ENCODE data around the gene AKT2. TPM values are rescaled to one million over a fixed set of nuclear protein-coding genes. Genes with fewer than 3 reads are reported as not detected.

The AKT2 gene
- total and polyA plus RNA-seq, 5 experiments from 2014 or later, result 21.5 to 210 (median 26.9) TPM

DNA sequence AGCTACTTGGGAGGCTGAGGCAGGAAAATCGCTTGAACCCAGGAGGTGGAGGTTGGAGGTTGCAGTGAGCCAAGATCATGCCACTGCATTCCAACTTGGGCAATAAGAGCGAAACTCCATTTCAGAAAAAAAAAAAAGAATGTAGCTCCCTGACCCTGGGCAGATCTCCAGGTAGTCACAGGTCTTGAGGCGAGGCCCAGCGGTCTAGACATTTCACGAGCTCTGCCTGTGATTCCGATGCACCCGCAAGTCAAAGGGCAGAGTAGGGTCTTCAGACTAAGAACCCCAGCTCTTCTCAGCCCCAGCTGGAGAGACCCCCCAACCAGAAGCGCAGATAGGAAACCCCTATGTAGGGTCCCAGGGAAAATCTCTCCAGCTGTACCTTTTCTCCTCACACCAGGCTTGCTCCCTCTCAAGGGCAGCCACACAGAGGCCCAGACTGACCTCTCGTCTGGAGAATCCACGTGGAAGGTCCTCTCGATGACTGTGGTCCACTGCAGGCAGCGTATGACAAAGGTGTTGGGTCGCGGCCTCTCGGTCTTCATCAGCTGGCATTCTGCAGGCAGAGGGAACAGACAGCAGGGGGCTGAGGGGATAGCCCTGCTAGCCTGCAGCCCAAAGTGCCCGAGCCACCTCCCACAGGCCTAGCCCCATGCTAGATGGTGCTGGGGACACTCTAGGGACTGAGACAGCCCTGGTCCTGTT is 30.3 kb downstream of the AKT2 start:
- Mint-ChIP-seq H3K27me3 (no peaks in the 10 kb centered on the region), H3K36me3 (peaks cover 0 to 75% (median 16%) of the 10 kb centered on the region in 3 donors), H3K27ac (peak overlapping the region in 1 of 10 donors; percentile 68), H3K9me3 (no peaks in the 10 kb centered on the region), H3K4me3 (no peak overlapping the region), H3K4me1 (peaks cover 27 to 59% (median 42%) of the 10 kb centered on the region in 4 donors)
- DNase-seq (no peak), ATAC-seq (no peak)
- POLR2A ChIA-PET, result interaction anchor here (0.7 kb wide), 1 partner anchor 180 kb away, joined by 3 read pairs; no protein-coding TSS in a partner anchor

DNA sequence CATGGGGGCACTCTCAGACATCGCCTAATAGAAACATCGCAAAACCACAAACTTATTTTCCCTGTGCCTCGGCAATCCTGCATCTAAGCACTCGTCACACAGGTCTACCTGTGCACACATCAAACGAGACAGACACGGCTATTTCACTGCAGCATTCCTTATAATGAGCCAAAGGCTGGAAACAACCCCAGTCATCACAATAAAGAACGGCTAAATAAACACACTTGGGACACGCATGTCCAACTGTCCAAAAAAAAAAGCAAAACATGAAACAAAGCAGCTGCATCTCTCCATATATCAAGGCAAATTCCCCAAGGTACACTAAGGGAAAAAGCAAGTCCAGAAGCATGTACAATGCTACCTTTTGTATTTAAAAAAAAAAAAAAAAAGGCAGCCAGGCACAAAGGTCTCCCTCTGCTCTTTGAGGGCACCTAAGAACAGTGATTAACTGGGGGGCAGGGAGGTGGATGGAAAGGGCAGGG is 31.5 kb downstream of the AKT2 start:
- POLR2A ChIA-PET, result interaction anchor here (0.6 kb wide), 1 partner anchor 38 kb away, joined by 3 read pairs; no protein-coding TSS in a partner anchor
- peaks cover 25 to 56% (median 41%) of the 10 kb centered on the region in 4 donors for H3K4me1 Mint-ChIP-seq
- H3K27ac Mint-ChIP-seq, result peak overlapping the region in 2 of 10 donors; percentile 58 to 60
- H3K9me3 Mint-ChIP-seq, result no peaks in the 10 kb centered on the region
- no peak overlapping the region for H3K4me3 Mint-ChIP-seq
- DNase-seq, result no peak
- H3K27me3 Mint-ChIP-seq, result no peaks in the 10 kb centered on the region
- H3K36me3 Mint-ChIP-seq, result peaks cover 0 to 71% (median 19%) of the 10 kb centered on the region in 3 donors
- no peak for ATAC-seq

DNA sequence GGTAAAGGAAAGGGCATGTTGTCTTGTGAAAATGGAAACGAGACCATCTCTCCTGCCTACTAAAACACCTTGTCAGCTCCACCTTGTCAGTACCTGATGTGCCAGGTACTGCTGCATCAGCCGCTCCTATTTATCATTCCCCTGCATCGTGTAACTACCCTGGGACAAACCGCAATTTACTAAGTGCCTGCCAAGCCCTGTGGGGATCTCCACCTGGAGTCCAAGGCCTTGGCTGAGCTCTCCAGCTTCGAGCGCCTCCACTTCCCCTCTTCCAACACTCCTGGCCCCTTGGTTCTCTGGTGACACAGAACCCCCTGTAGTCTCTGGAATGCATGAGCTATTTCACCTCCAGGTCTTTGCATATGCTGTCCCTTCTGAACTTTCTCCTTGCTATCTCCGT is 32.8 kb downstream of the AKT2 start:
- peaks cover 0 to 73% (median 18%) of the 10 kb centered on the region in 3 donors for H3K36me3 Mint-ChIP-seq
- POLR2A ChIA-PET, result no interaction called here
- no peak overlapping the region for H3K4me3 Mint-ChIP-seq
- H3K4me1 Mint-ChIP-seq, result peaks cover 26 to 64% (median 43%) of the 10 kb centered on the region in 4 donors
- H3K27ac Mint-ChIP-seq, result peak overlapping the region in 3 of 10 donors; percentile 8 to 73 (median 50)
- no peaks in the 10 kb centered on the region for H3K9me3 Mint-ChIP-seq
- H3K27me3 Mint-ChIP-seq, result no peaks in the 10 kb centered on the region
- ATAC-seq, result no peak
- no peak for DNase-seq

DNA sequence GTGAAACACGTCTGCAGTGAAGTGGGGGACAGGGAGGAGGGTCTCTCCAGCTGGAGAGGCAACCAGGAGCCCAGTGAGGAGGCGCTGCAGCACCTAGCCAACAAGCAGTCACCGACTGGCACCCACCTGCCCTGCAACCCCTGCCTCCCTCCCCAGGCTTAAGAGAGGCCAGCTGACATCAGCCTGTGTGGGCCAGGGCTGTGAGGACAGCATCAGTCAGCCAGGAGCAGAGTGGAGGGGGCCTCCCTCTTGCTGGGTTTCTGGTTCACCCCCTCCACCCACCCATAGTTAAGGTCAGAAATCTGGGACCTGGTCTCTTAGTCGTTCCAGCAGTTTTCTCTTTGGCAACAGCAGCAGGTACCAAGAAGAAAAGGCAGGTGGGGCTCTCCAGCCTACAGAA is 33.2 kb downstream of the AKT2 start:
- no peak for ATAC-seq

DNA sequence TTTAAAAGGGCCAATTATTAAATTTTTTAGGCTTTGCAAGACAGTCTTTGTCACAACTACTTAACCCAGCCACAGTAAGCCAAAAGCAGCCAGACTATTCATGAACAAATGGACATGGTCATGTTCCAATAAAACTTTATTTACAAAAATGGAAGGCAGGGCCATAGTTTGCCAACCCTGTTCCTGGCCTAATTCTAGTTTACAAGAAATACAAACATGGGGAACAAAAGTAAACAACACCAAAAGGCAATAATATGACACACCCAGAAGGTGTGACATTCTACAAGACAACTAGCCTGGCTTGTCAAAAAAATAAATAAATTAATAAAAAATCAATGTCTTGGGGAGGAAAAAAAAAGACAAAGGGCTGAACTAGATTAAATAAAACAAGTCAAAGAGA is 33.9 kb downstream of the AKT2 start:
- POLR2A ChIA-PET, result no interaction called here
- peaks cover 0 to 72% (median 18%) of the 10 kb centered on the region in 3 donors for H3K36me3 Mint-ChIP-seq
- no peaks in the 10 kb centered on the region for H3K9me3 Mint-ChIP-seq
- H3K4me1 Mint-ChIP-seq, result peaks cover 26 to 61% (median 43%) of the 10 kb centered on the region in 4 donors
- no peaks in the 10 kb centered on the region for H3K27me3 Mint-ChIP-seq
- ATAC-seq, result no peak
- H3K4me3 Mint-ChIP-seq, result no peak overlapping the region
- no peak for DNase-seq
- no peak overlapping the region for H3K27ac Mint-ChIP-seq

More for the DNA sequence above, 33.2 kb downstream of the AKT2 start:
- H3K4me3 Mint-ChIP-seq, result no peak overlapping the region
- no peaks in the 10 kb centered on the region for H3K27me3 Mint-ChIP-seq
- DNase-seq, result no peak
- POLR2A ChIA-PET, result no interaction called here
- no peaks in the 10 kb centered on the region for H3K9me3 Mint-ChIP-seq
- peaks cover 0 to 75% (median 18%) of the 10 kb centered on the region in 3 donors for H3K36me3 Mint-ChIP-seq
- peaks cover 26 to 62% (median 43%) of the 10 kb centered on the region in 4 donors for H3K4me1 Mint-ChIP-seq
- peak overlapping the region in 2 of 10 donors; percentile 8 to 73 for H3K27ac Mint-ChIP-seq

DNA sequence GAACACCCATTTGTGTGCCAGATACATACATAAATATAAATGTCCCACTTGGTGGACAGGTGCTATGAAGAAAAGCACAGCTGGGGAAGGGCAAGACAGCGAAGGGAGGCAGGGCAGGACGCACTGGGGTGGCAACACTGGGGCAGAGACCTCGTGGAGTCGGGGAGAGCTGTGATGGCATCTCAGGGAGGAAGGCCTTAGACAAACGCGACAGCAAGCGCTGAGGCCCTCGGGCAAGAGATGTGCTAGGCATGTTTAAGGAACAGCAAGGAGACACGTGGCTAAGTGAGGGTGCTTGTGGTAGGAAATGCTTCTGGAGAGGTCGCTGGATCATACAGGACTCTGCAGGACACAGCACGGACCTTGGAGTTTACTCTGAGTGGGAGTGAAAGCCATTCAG is 35.4 kb downstream of the AKT2 start:
- Mint-ChIP-seq H3K36me3 (peaks cover 0 to 68% (median 12%) of the 10 kb centered on the region in 3 donors), H3K27ac (peak overlapping the region in 5 of 10 donors; percentile 9 to 82 (median 25)), H3K9me3 (no peaks in the 10 kb centered on the region), H3K4me1 (peaks cover 23 to 64% (median 38%) of the 10 kb centered on the region in 4 donors), H3K4me3 (peak overlapping the region in 1 of 10 donors; percentile 6), H3K27me3 (no peaks in the 10 kb centered on the region)
- DNase-seq (no peak), ATAC-seq (no peak)
- POLR2A ChIA-PET, result no interaction called here

DNA sequence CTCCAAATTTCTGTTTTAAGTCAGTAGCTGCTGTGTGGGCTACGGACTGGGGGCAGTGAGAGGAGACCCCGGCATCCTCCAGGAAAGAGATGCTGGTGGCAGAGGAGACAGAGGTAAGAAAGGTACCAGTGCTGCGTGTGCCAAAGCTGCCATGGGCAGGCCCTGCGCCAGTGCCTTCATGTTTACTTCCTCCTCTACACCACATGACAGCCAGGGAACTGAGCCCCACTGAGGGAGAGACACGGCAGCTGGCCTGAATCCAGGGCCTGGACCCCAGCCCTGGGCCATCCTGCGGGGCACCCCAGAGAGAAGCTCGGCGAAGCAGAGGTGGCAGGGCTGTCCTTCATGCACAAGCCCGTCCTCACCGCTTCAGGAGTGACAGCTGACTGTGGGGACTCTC is 35.9 kb downstream of the AKT2 start:
- POLR2A ChIA-PET, result no interaction called here
- H3K27me3 Mint-ChIP-seq, result no peaks in the 10 kb centered on the region
- ATAC-seq, result peak; percentile 35
- peak overlapping the region in 6 of 10 donors; percentile 9 to 82 (median 22) for H3K27ac Mint-ChIP-seq
- no peak overlapping the region for H3K4me3 Mint-ChIP-seq
- H3K36me3 Mint-ChIP-seq, result peaks cover 0 to 65% (median 11%) of the 10 kb centered on the region in 3 donors
- H3K4me1 Mint-ChIP-seq, result peaks cover 24 to 64% (median 38%) of the 10 kb centered on the region in 4 donors
- DNase-seq, result no peak
- no peaks in the 10 kb centered on the region for H3K9me3 Mint-ChIP-seq

DNA sequence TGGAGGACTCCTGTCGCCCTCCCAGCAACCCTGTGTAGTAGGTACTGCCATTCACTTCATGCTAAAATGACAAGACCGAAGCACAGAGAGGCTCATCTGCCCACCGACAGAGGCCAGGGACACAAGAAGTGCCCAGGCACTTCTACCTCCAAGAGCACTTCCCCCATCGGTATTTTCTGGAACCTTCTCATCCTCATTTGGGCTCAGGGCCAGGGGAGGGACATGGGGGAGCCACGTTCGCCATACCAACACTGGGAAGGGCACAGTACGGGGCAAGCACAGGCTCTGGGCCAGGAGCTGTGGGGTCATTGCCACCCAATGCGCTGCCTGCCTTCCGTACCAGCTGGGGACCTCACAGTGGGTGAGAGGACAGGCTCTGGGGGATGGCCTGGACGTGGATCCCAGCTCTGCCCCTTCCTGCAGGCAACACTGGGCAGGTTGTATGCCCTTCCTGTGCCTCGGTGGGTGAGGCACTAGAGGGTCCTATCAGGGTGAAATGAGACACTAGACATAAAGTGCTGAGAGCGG is 37.3 kb downstream of the AKT2 start:
- DNase-seq (no peak), ATAC-seq (no peak)
- no peaks in the 10 kb centered on the region for H3K9me3 Mint-ChIP-seq
- H3K4me3 Mint-ChIP-seq, result peak overlapping the region in 1 of 10 donors; percentile 2
- H3K4me1 Mint-ChIP-seq, result peaks cover 21 to 57% (median 33%) of the 10 kb centered on the region in 4 donors
- no peaks in the 10 kb centered on the region for H3K27me3 Mint-ChIP-seq
- POLR2A ChIA-PET, result no interaction called here
- peak overlapping the region in 4 of 10 donors; percentile 15 to 82 (median 43) for H3K27ac Mint-ChIP-seq
- H3K36me3 Mint-ChIP-seq, result peaks cover 0 to 56% (median 10%) of the 10 kb centered on the region in 3 donors

DNA sequence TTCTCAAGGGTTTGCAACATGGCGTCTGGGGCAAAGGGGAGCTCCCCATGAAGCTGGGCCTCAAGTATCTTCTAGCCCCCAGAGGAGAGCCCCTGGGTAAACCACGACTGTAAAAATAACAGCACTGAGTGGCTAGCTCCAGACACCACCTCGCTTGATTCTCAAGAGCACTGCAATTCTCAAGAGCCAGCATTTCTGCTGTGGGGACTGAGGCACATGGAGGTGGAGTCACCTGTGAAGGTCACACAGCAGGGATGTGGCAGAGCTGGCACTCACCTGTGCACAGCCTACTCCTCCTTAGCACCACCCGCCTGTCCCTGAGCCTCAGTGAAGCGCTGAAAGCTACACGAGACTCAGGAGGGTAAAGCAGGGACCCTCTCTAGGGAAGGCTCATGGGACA is 38.0 kb downstream of the AKT2 start:
- Mint-ChIP-seq H3K27me3 (no peaks in the 10 kb centered on the region), H3K27ac (peak overlapping the region in 2 of 10 donors; percentile 4 to 82), H3K4me1 (peaks cover 16 to 51% (median 28%) of the 10 kb centered on the region in 4 donors), H3K4me3 (no peak overlapping the region), H3K9me3 (no peaks in the 10 kb centered on the region), H3K36me3 (peaks cover 0 to 54% (median 7%) of the 10 kb centered on the region in 3 donors)
- POLR2A ChIA-PET, result no interaction called here
- ATAC-seq (no peak), DNase-seq (no peak)

DNA sequence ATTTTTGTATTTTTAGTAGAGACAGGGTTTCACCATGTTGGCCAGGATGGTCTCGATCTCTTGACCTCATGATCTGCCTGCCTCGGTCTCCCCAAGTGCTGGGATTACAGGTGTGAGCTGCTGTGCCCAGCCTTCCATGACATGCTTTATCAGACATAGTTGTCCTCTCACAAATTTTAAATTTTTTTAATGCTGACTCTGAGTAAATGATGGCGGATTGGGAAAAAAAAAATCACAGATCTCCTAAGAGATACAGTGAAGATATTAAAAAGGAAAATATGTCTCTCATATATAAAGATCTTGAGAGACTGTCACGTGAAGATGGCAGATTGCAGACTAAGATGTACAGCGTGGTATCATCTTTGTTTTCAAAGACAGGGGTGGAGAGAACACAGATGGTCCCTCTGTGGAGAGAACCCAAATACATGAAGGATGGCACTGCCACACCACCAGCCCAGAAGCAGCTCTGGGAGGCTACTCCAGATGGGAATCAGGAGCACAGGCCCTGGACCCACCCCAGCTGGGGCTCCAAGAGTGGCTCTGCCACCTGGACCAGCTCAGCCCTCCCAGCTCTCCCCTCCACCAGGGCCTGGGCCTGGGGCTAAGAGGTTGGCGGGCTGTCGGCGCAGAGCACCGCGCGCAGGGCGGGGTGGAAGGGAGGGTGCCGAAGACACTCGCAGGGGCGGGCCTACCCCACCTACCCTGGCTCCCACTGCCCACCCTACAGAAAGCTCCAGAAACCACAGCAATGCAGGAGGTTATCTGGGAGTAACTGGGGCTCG is 38.7 kb downstream of the AKT2 start:
- DNase-seq, result no peak
- no peak for ATAC-seq
- H3K9me3 Mint-ChIP-seq, result no peaks in the 10 kb centered on the region
- H3K4me3 Mint-ChIP-seq, result no peak overlapping the region
- peaks cover 13 to 46% (median 25%) of the 10 kb centered on the region in 4 donors for H3K4me1 Mint-ChIP-seq
- no peaks in the 10 kb centered on the region for H3K27me3 Mint-ChIP-seq
- H3K36me3 Mint-ChIP-seq, result peaks cover 0 to 53% (median 4%) of the 10 kb centered on the region in 3 donors
- H3K27ac Mint-ChIP-seq, result peak overlapping the region in 2 of 10 donors; percentile 8 to 70
- POLR2A ChIA-PET, result no interaction called here

DNA sequence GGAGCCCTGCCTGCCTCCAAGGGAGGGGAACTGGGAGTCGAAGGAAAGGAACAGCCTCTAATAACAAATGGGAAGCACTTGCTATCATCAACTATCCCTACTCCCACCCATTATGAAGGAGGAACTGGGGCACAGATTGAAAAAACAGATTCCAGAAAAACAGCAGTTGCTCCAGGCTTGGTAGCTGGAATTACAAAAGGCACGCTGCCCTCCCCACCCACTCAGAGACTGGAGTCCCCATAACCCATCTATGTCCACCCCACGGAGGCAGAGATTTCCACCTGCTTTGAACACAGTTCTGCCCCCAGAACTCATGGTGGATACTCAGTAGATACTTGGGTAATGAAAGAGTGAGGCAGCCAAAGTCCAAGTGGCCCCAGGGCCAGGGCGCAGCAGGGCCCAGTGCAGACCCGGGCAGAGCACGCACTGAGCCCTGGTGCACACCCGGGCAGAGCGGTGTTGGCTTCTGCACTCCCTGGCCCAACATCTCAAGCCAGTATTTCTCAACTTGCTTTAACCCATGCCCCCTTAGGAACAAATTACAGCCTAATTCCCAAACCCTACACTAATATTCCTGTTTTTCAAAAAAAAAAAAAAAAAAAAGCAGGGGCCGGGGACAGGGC is 39.5 kb downstream of the AKT2 start:
- H3K36me3 Mint-ChIP-seq, result peaks cover 0 to 56% (median 3%) of the 10 kb centered on the region in 3 donors
- no peaks in the 10 kb centered on the region for H3K27me3 Mint-ChIP-seq
- no peak overlapping the region for H3K4me3 Mint-ChIP-seq
- DNase-seq (no peak), ATAC-seq (no peak)
- peak overlapping the region in 2 of 10 donors; percentile 27 to 75 for H3K27ac Mint-ChIP-seq
- peaks cover 13 to 42% (median 25%) of the 10 kb centered on the region in 4 donors for H3K4me1 Mint-ChIP-seq
- no peaks in the 10 kb centered on the region for H3K9me3 Mint-ChIP-seq
- POLR2A ChIA-PET, result no interaction called here

DNA sequence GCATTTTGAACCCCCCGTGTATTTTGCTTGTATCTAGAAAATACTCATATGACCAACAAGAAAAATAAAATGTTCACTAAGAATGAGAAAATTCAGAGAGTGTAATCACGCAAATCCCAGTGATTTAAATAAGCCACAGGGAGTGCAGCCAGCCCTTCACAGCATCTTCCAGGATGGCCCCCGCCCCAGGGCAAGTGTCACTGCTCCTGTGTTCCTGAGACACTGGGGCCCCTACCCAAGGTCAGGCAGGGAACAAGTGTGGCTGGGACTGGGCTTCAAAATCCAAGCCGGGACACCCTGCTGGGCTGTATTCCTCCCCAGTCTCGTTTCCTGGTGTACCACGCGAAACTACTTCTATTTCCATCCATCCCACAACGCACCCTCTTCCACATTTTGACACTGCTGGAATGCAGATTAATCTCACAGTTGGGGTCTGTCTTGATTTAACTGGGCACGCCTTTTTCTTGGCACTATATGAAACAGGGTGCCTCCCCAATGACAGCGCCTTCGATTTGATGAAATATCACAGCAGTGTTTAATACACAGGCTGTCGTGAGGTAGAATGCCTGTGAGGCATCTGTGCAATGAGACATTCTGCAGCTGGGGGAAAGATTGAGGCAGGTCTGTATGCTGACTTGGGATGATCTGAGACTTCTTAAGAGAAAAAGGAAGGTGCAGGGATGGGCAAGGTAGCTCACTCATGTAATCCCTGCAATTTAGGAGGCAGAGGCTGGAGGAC is 40.4 kb downstream of the AKT2 start:
- POLR2A ChIA-PET, result no interaction called here
- Mint-ChIP-seq H3K27me3 (no peaks in the 10 kb centered on the region), H3K4me1 (peaks cover 9 to 33% (median 19%) of the 10 kb centered on the region in 4 donors), H3K36me3 (peaks cover 0 to 53% (median 3%) of the 10 kb centered on the region in 3 donors), H3K9me3 (no peaks in the 10 kb centered on the region), H3K27ac (peak overlapping the region in 2 of 10 donors; percentile 23 to 39), H3K4me3 (no peak overlapping the region)
- ATAC-seq, result no peak
- DNase-seq, result no peak
